ENCODE data around the gene CCDC106.

The CCDC106 gene

GRCh38 chr19:55700813-55701212 is 52.8 kb downstream of the CCDC106 start:
- CTCF ChIA-PET, result interaction anchor here (0.7 kb wide), 1 partner anchor 130 kb away, joined by 3 read pairs; no protein-coding TSS in a partner anchor
- POLR2A ChIA-PET, result interaction anchor here (1.2 kb wide), 1 partner anchor 30 kb away, joined by 3 read pairs; no protein-coding TSS in a partner anchor
- Histone ChIP-seq H3K4me3 (ENCODE audit: low read depth, low read length) (no peak overlapping the region), H3K36me3 (ENCODE audit: control insufficient read depth in 2 of 2, insufficient read depth in 1 of 2, low read length in 2 of 2) (peaks cover 12 to 57% of the 10 kb centered on the region in 2 experiments), H3K4me1 (ENCODE audit: control insufficient read depth, insufficient read depth, low read length) (no peaks in the 10 kb centered on the region), H3K9me3 (ENCODE audit: control insufficient read depth, insufficient read depth, low read depth, low read length) (no peaks in the 10 kb centered on the region), H3K27ac (ENCODE audit: extremely low read depth, low read depth, low read length) (no peak overlapping the region)
- TF ChIP-seq GLI2 (tag by site-specific recombination; IDR thresholded peaks at IDR 0.05; ENCODE audit: borderline replicate concordance, low read depth) (no peak), ZNF701 (tag by site-specific recombination; IDR thresholded peaks at IDR 0.05) (no peak)

- POLR2A ChIA-PET, result interaction anchor here (1.2 kb wide), 1 partner anchor 31 kb away, joined by 3 read pairs; no protein-coding TSS in a partner anchor
- no peaks in the 10 kb centered on the region for H3K4me1 ChIP-seq (ENCODE audit: control insufficient read depth, insufficient read depth, low read length)
- H3K27ac ChIP-seq (ENCODE audit: extremely low read depth, low read depth, low read length), result no peak overlapping the region
- no peak overlapping the region for H3K4me3 ChIP-seq (ENCODE audit: low read depth, low read length)
- TF ChIP-seq ZNF777 (tag by site-specific recombination; IDR thresholded peaks at IDR 0.05; ENCODE audit: borderline replicate concordance), result no peak
- TF ChIP-seq ZNF391 (tag by site-specific recombination; IDR thresholded peaks at IDR 0.05; ENCODE audit: borderline replicate concordance, low read depth), result no peak
- no peak for TF ChIP-seq ZNF362 (tag by site-specific recombination; IDR thresholded peaks at IDR 0.05)
- TF ChIP-seq ZNF19 (tag by site-specific recombination; IDR thresholded peaks at IDR 0.05; ENCODE audit: low read depth), result no peak
- TF ChIP-seq ZNF747 (tag by site-specific recombination; IDR thresholded peaks at IDR 0.05), result no peak
- TF ChIP-seq ZNF561 (tag by site-specific recombination; IDR thresholded peaks at IDR 0.05; ENCODE audit: borderline replicate concordance), result no peak
- no peak for TF ChIP-seq YY2 (tag by site-specific recombination; IDR thresholded peaks at IDR 0.05)
- no peak for TF ChIP-seq TCF7L2 (IDR thresholded peaks at IDR 0.05; ENCODE audit: borderline replicate concordance, low read depth, low read length)
- TF ChIP-seq GLIS2 (tag by site-specific recombination; IDR thresholded peaks at IDR 0.05), result no peak
- CTCF ChIA-PET, result interaction anchor here (0.7 kb wide), 1 partner anchor 14 kb away, joined by 3 read pairs; no protein-coding TSS in a partner anchor
- peaks cover 12 to 43% of the 10 kb centered on the region in 2 experiments for H3K36me3 ChIP-seq (ENCODE audit: control insufficient read depth in 2 of 2, insufficient read depth in 1 of 2, low read length in 2 of 2)
- no peaks in the 10 kb centered on the region for H3K9me3 ChIP-seq (ENCODE audit: control insufficient read depth, insufficient read depth, low read depth, low read length)
These were observed 54.2 kb downstream of the CCDC106 start for GRCh38 chr19:55702131-55702627.
